Measurements from ENCODE around the gene SDHD.
A peak's percentile ranks its signal among the peaks of the same experiment; 100 is the strongest.
"Not testable (repeated sequence)": the region's sequence is repeated elsewhere in the genome, so short reads cannot be mapped to it uniquely, and the experiment has no call there.

SDHD gene

GRCh38 chr11:112086422-112087191, at the start of gene SDHD, which contains the start of gene TIMM8B:
TSS of gene SDHD (plus strand) at chr11:112086873. CDS start at chr11:112086908, 35 bp downstream.
TSS of gene TIMM8B (minus strand) at chr11:112086756. CDS start at chr11:112086723, 33 bp downstream.
- peak; percentile 98 for DNase-seq (ENCODE audit: low spot score)

- DNase-seq (ENCODE audit: low spot score), result no peak
These were observed 49.1 kb upstream of the SDHD start for GRCh38 chr11:112037527-112037926.

GRCh38 chr11:112042161-112042960, 44.3 kb upstream of the SDHD start:
- peak; percentile 17 for DNase-seq (ENCODE audit: low spot score)

DNA sequence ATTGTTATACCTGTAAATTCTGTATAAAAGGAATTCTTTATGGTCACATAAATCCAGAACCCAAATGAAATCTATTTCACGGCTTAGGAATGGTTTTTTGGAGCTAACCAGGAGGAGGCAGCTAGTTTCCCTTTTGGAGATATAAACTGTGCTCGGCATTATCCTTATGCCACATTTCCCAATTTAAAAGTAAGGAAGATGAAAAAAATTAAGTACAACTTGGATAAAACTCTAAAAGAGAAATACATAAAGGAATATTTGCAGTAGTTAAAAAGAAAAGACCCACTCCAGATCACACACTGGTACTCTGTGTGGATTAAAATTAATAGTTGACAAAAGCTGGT, 43.7 kb upstream of the SDHD start:
- DNase-seq (ENCODE audit: low spot score), result no peak

GRCh38 chr11:112044961-112045360, 41.7 kb upstream of the SDHD start:
- DNase-seq (ENCODE audit: low spot score), result no peak

- DNase-seq (ENCODE audit: low spot score), result not testable (repeated sequence)
These were observed 40.0 kb upstream of the SDHD start for GRCh38 chr11:112046647-112047046.

DNA sequence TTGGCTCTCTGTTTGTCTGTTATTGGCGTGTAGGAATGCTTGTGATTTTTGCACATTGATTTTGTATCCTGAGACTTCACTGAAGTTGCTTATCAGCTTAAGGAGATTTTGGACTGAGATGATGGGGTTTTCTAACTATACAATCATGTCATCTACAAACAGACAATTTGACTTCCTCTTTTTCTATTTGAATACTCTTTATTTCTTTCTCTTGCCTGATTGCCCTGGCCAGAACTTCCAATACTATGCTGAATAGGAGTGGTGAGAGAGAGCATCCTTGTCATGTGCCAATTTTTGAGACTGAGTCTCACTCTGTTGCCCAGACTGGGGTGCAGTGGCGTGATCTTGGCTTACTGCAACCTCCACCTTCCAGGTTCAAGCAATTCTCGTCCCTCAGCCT, 38.4 kb upstream of the SDHD start:
- not testable (repeated sequence) for DNase-seq (ENCODE audit: low spot score)

DNA sequence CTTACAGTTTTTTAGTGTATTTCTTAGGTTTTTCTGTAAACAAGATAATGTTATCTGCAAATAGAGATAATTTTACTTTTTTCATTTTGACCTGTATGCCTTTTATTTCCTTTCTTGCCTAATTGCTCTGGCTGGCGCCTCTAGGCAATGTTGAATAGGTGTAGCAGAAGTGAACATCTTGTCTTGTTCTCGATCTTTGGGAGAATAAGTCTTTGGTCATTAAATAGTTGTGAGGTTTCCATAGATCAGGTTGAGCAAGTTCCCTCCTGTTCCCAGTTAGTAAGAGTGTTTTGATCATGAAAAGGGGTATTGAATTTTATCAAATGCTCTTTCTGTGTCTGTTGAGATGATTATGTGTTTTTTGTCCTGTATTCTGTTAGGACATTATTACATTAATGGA, 36.9 kb upstream of the SDHD start:
- no peak for DNase-seq (ENCODE audit: low spot score)

- no peak for DNase-seq (ENCODE audit: low spot score)
These were observed 36.0 kb upstream of the SDHD start for GRCh38 chr11:112050721-112051120.

- no peak for DNase-seq (ENCODE audit: low spot score)
These were observed 34.9 kb upstream of the SDHD start for GRCh38 chr11:112051768-112052167.

- no peak for DNase-seq (ENCODE audit: low spot score)
These were observed 29.5 kb upstream of the SDHD start for GRCh38 chr11:112057170-112057569.

DNA sequence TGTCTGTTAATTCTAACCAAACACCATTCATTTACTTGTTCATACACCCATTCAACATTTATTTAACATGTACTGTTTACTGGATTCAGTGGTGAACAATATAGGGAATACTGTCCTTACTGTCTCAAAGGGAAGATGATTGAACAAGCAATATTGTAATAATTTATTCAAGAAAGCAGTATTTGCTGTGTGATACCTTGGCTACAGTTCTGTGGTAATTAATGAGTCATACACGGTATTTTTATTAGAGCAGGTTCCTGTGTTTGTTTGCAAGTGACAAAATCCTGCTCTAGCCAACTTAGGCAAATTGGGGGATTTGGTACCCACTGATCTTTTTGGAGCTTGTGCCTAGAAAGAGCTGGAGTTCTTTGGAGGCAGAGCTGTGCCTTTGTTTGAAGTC, 28.6 kb upstream of the SDHD start:
- DNase-seq (ENCODE audit: low spot score), result no peak

GRCh38 chr11:112062923-112063322, 23.8 kb upstream of the SDHD start:
- no peak for DNase-seq (ENCODE audit: low spot score)

DNA sequence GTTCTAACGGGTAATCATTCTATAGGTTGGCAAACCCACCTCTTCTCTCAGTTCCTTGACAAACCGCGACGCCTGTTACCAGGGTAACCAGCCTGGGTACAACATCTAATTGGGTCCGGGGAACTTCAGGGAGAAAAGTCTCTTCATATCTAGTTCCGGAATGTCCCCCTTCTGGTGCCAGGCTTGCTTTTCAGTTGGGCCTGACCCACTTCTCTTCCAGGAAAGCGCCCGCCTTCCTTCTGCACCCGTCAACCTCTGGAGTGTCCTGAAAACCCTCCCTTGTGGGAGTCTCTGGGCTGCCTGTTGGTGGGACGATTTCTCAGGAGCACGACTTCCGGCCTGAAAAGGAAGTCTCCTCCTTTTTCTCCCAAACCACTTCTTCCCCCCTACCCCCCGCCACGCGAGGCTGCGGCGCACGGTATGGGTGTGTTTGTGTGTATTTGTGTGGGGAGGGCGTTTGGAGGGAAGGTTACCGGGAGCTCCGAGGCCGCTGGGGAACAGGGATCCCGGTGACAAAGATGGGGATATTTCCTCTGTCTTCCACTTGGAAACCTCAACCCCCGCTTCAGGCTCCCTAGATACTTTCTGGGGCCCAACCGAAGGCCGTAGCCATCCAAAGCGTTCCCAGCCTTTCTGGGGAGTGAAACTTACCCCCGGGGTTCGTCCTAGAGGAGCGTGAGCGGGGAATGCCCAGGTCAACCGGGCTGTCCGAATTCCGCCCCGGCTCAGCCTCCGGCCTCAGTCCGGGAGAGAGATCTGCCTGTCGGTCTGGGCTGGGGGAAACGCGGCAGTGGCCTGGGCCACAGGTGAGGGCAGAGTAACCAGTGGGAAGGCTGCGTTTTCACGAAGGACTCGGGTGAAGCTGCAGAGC, 12.5 kb upstream of the SDHD start, which contains the start of the genes NKAPD1 and PIH1D2:
TSS of gene NKAPD1 (plus strand) at position 359 of the 871 bp plus-strand sequence. CDS start 1,276 bp downstream, outside the sequence.
TSS of gene PIH1D2 (minus strand) at position 77 of the 871 bp plus-strand sequence. CDS start 843 bp downstream, outside the sequence.
- peak; percentile 83 for DNase-seq (ENCODE audit: low spot score)

GRCh38 chr11:112082729-112083128, 3.9 kb upstream of the SDHD start:
- no peak for DNase-seq (ENCODE audit: low spot score)

DNA sequence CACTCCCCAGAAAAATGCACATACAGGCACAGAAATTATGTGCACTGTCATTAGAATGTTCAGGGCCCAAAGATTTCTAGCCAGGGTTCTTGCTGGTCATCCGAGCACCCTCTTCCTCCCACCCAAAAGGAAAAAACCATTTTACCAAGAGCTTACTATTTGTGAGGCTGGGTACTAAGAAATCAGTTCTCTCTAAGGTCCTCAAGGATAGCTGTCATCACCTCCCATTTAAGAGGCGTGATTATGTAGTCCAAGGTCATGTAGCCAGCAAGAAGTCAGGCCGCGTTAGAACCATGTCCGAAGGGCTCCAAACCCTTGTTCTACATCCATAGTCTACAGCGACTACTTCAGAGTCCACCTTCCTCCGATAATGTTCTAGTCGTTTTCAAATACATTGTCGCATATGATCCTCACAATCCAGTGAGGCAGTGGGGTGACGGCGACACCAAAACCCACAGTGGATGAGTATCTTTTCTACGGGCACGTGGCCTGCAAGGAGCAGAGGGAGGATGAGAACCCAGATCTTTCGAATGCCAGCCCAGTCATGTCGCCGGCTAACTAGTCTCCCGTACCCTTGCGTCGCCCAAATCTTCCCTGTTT, 751 bp upstream of the SDHD start:
- DNase-seq (ENCODE audit: low spot score), result peak; percentile 34

DNA sequence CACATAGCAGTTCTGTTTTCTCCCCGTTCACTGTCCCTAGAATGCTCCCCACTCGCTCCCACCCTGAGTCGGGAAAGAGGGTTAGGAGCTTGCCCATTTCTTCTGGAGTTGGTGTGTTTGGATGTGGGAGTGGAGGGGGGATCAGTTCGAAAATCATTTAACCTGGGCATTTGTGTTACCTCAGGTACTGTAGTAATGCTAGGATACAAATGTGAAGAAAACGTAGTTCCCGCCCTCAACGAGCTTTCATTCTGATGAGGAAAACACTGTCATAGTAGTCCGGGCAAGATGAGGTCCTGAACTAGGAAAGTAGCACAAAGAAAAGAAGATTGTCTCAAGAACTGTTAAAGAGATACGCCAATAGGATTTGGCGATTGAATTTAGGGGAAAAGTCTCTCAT, 539 bp downstream of the SDHD start:
- DNase-seq (ENCODE audit: low spot score), result no peak

- not testable (repeated sequence) for DNase-seq (ENCODE audit: low spot score)
These were observed 8.6 kb downstream of the SDHD start for GRCh38 chr11:112095302-112095701.

DNA sequence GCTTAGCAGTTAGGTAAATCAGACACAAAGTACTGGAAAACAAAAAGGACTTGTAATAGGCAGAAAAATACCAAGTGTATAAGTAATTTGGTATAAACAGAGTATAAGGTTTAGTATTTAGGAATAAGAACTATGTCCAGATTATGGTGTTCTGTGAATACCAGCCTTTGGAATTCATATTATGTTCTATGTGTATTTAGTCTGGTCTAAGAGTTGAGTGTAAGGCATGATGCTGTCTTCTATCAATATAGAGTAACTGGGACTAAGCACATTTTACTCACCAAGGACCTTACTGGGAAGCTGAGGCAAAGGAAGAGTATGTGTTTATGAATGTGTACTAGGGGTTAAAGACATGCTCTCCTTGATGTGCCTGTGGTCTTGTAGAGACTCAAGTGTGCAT, 9.5 kb downstream of the SDHD start:
- no peak for DNase-seq (ENCODE audit: low spot score)

GRCh38 chr11:112097734-112098528, 11.3 kb downstream of the SDHD start:
- no peak for DNase-seq (ENCODE audit: low spot score)

GRCh38 chr11:112100462-112100861, 13.8 kb downstream of the SDHD start:
- no peak for DNase-seq (ENCODE audit: low spot score)

Measured in SW480 (cell line).